HEK293T (cell line): ENCODE data around the gene UMAD1.
"Not testable (repeated sequence)": the region's sequence is repeated elsewhere in the genome, so short reads cannot be mapped to it uniquely, and the experiment has no call there.

ENCODE experiments used
- CTCF ChIA-PET: fragments of 350-600 bp; formaldehyde crosslinking; extraction: SDS; loops from one replicate; lab custom pipeline; 2021; ENCODE audit warnings: antibody characterized with exemption, inconsistent platforms; lab: Yijun Ruan, JAX
- POLR2A ChIA-PET: fragments of 350-600 bp; formaldehyde crosslinking; extraction: SDS; loops from one replicate; lab custom pipeline; 2020; ENCODE audit warnings: antibody characterized with exemption, inconsistent platforms; lab: Yijun Ruan, JAX
- DNase-seq: peaks from one replicate; pipeline ENCODE4 v3.0.0; 2012; ENCODE audit warnings: mixed read lengths; ENCODE audit errors: extremely low spot score
- ARNT ChIP-seq: fragments of 450-650 bp; IDR thresholded peaks from 2 replicates; pipeline ENCODE4 v1.6.1; 2017; ENCODE audit warnings: mild to moderate bottlenecking
- BHLHE40 ChIP-seq: fragments of 450-650 bp; IDR thresholded peaks from 2 replicates; pipeline ENCODE4 v1.6.1; 2016; ENCODE audit warnings: mild to moderate bottlenecking, moderate library complexity, borderline replicate concordance
- CTBP1 ChIP-seq: fragments of 450-650 bp; IDR thresholded peaks from 2 replicates; pipeline ENCODE4 v1.6.1; 2016; ENCODE audit warnings: borderline replicate concordance
- ELF4 ChIP-seq: fragments of 450-650 bp; IDR thresholded peaks from 2 replicates; pipeline ENCODE4 v1.6.1; 2017; ENCODE audit warnings: antibody characterized with exemption
- FOXA1 ChIP-seq: fragments of 450-650 bp; IDR thresholded peaks from 2 replicates; pipeline ENCODE4 v1.6.1; 2016; ENCODE audit warnings: mild to moderate bottlenecking
- FOXK2 ChIP-seq: fragments of 450-650 bp; IDR thresholded peaks from 2 replicates; pipeline ENCODE4 v1.6.1; 2016; ENCODE audit warnings: mild to moderate bottlenecking
- FOXM1 ChIP-seq: fragments of 450-650 bp; IDR thresholded peaks from 2 replicates; pipeline ENCODE4 v1.6.1; 2017; ENCODE audit warnings: mild to moderate bottlenecking, borderline replicate concordance
- HDGF ChIP-seq: fragments of 450-650 bp; IDR thresholded peaks from 2 replicates; pipeline ENCODE4 v1.6.1; 2017; ENCODE audit warnings: antibody characterized with exemption, borderline replicate concordance
- L3MBTL2 ChIP-seq: fragments of 450-650 bp; conservative IDR thresholded peaks from 2 replicates; pipeline ENCODE4 v1.6.1; 2016; ENCODE audit warnings: mild to moderate bottlenecking
- LEF1 ChIP-seq: fragments of 450-650 bp; IDR thresholded peaks from 2 replicates; pipeline ENCODE4 v1.6.1; 2017; ENCODE audit warnings: mild to moderate bottlenecking, borderline replicate concordance
- NFRKB ChIP-seq: fragments of 450-650 bp; IDR thresholded peaks from 2 replicates; pipeline ENCODE4 v1.6.1; 2016; ENCODE audit warnings: mild to moderate bottlenecking, moderate library complexity
- PKNOX1 ChIP-seq: fragments of 450-650 bp; IDR thresholded peaks from 2 replicates; pipeline ENCODE4 v1.6.1; 2016
- SP1 ChIP-seq: fragments of 450-650 bp; IDR thresholded peaks from 2 replicates; pipeline ENCODE4 v1.6.1; 2017
- SUZ12 ChIP-seq: fragments of 450-650 bp; IDR thresholded peaks from 2 replicates; pipeline ENCODE4 v1.6.1; 2016; ENCODE audit warnings: mild to moderate bottlenecking
- TARDBP ChIP-seq: fragments of 450-650 bp; IDR thresholded peaks from 2 replicates; pipeline ENCODE4 v1.6.1; 2016
- ZNF384 ChIP-seq: fragments of 450-650 bp; IDR thresholded peaks from 2 replicates; pipeline ENCODE4 v1.6.1; 2016

The UMAD1 gene

GRCh38 chr7:7647495-7648036, 7.0 kb downstream of the UMAD1 start:
- no peak for DNase-seq
- ChIA-PET CTCF (interaction anchor here (0.6 kb wide), 1 partner anchor 43 kb away, joined by 3 read pairs; no protein-coding TSS in a partner anchor), POLR2A (no interaction called here)
- TF ChIP-seq FOXK2 = no peak
- TF ChIP-seq FOXM1 = no peak
- TF ChIP-seq FOXA1 = no peak
- TF ChIP-seq L3MBTL2 = no peak
- TF ChIP-seq PKNOX1 = no peak
- TF ChIP-seq ZNF384 = no peak
- no peak for TF ChIP-seq ARNT
- TF ChIP-seq SP1 = no peak
- TF ChIP-seq BHLHE40 = no peak
- TF ChIP-seq SUZ12 = no peak
- TF ChIP-seq TARDBP = no peak
- TF ChIP-seq NFRKB = no peak
- no peak for TF ChIP-seq ELF4
- TF ChIP-seq CTBP1 = no peak
- no peak for TF ChIP-seq LEF1
- TF ChIP-seq HDGF = no peak

- TF ChIP-seq CTBP1 (no peak), FOXA1 (no peak), PKNOX1 (no peak), NFRKB (no peak)
- ChIA-PET CTCF (no interaction called here), POLR2A (no interaction called here)
- DNase-seq = no peak
Observed at GRCh38 chr7:7650682-7651206, 10.2 kb downstream of the UMAD1 start.

GRCh38 chr7:7651479-7651878, 10.9 kb downstream of the UMAD1 start:
- TF ChIP-seq L3MBTL2 (no peak), FOXK2 (no peak), NFRKB (no peak), TARDBP (no peak)
- CTCF ChIA-PET = interaction anchor here (1.1 kb wide), 1 partner anchor 12 kb away, joined by 3 read pairs; no protein-coding TSS in a partner anchor
- POLR2A ChIA-PET = no interaction called here
- no peak for DNase-seq

GRCh38 chr7:7652798-7653540, 12.4 kb downstream of the UMAD1 start:
- POLR2A ChIA-PET = interaction anchor here (1.4 kb wide), 1 partner anchor 11 kb away, joined by 3 read pairs; no protein-coding TSS in a partner anchor
- CTCF ChIA-PET = interaction anchor here (0.5 to 0.8 kb wide), 3 partner anchors 12 to 595 kb away, joined by 3 to 5 read pairs (median 3); partner anchors contain the start of gene UMAD1
- no peak for DNase-seq
- peak; percentile 61 for TF ChIP-seq PKNOX1
- no peak for TF ChIP-seq SUZ12
- no peak for TF ChIP-seq ZNF384

- POLR2A ChIA-PET = interaction anchor here (1.4 kb wide), 1 partner anchor 12 kb away, joined by 3 read pairs; no protein-coding TSS in a partner anchor
- DNase-seq = peak; percentile 44
- no peak for TF ChIP-seq SUZ12
- TF ChIP-seq FOXK2 = no peak
- TF ChIP-seq FOXM1 = no peak
- TF ChIP-seq L3MBTL2 = no peak
- no peak for TF ChIP-seq ARNT
- no peak for TF ChIP-seq TARDBP
- CTCF ChIA-PET = interaction anchor here (0.8 kb wide), 1 partner anchor 13 kb away, joined by 5 read pairs; the partner anchor contains the start of gene UMAD1
Observed at GRCh38 chr7:7653593-7654187, 13.1 kb downstream of the UMAD1 start.

GRCh38 chr7:7654964-7655715, 14.6 kb downstream of the UMAD1 start:
- ChIA-PET POLR2A (no interaction called here), CTCF (interaction anchor here (0.6 to 1.4 kb wide), 4 partner anchors 14 to 170 kb away, joined by 4 to 5 read pairs (median 4); partner anchors contain the start of gene UMAD1)
- no peak for DNase-seq
- TF ChIP-seq TARDBP (no peak), ARNT (no peak), SUZ12 (no peak), ZNF384 (no peak), BHLHE40 (no peak), CTBP1 (no peak), SP1 (no peak), ELF4 (no peak), L3MBTL2 (no peak), PKNOX1 (no peak), FOXK2 (no peak), FOXM1 (no peak), FOXA1 (no peak), LEF1 (no peak), HDGF (no peak), NFRKB (no peak)

- CTCF ChIA-PET, DNase-seq, POLR2A ChIA-PET: not testable (repeated sequence)
Observed at GRCh38 chr7:7656459-7656858, 15.9 kb downstream of the UMAD1 start.
